CD4-positive, alpha-beta T cell (primary cell): Measurements from ENCODE around the gene RHCG. TPM values are rescaled to one million over a fixed set of nuclear protein-coding genes. Genes with fewer than 3 reads are reported as not detected.

ENCODE experiments used
- ATAC-seq: fragments of 200-7000 bp; cut with Tn5 transposase; one replicate; pipeline ENCODE4 v1.10.0; 2022; ENCODE audit warnings: mild to moderate bottlenecking; ENCODE audit not compliant: poor library complexity
- CTCF ChIA-PET: fragments of 350-600 bp; sonication (Branson Sonifier 250); formaldehyde crosslinking; loops from one replicate; lab custom pipeline; 2021; ENCODE audit warnings: antibody characterized with exemption, inconsistent platforms; lab: Charles Lee
- POLR2A ChIA-PET: fragments of 350-600 bp; sonication (Branson Sonifier 250); formaldehyde crosslinking; loops from one replicate; lab custom pipeline; 2021; ENCODE audit warnings: antibody characterized with exemption, inconsistent platforms; lab: Charles Lee
- DNase-seq, 14 experiments: peaks; one replicate each; pipeline ENCODE4 v3.0.0-alpha.2; 2013 to 2020; ENCODE audit warnings: mixed read lengths in 2 of 14
- H3K27ac ChIP-seq, 2 donors: one replicate each; pipeline versions ENCODE4 v1.5.1 to v1.7.0; 2013; ENCODE audit warnings: low read length in 2 of 2, low read depth in 1 of 2, mild to moderate bottlenecking in 1 of 2
- H3K27me3 ChIP-seq, 2 experiments: 1 replicate in 1 of 2; 2 replicates in 1 of 2; pipeline versions ENCODE4 v1.6.1 to v1.7.0; 2013; ENCODE audit warnings: low read length in 2 of 2, control low read depth in 1 of 2, mild to moderate bottlenecking in 1 of 2, moderate library complexity in 1 of 2; ENCODE audit not compliant: insufficient read depth in 2 of 2, control insufficient read depth in 1 of 2
- H3K36me3 ChIP-seq: one replicate; pipeline ENCODE4 v1.6.1; 2013; ENCODE audit warnings: low read length, control low read depth; ENCODE audit not compliant: insufficient read depth
- H3K4me1 ChIP-seq: one replicate; pipeline ENCODE4 v1.6.1; 2013; ENCODE audit warnings: low read length, control low read depth; ENCODE audit not compliant: insufficient read depth
- H3K4me3 ChIP-seq: one replicate; pipeline ENCODE4 v1.5.1; 2013; ENCODE audit warnings: mild to moderate bottlenecking, low read length, moderate library complexity
- H3K9me3 ChIP-seq, 2 experiments: 1 replicate in 1 of 2; 2 replicates in 1 of 2; pipeline versions ENCODE4 v1.6.1 to v1.7.0; 2013; ENCODE audit warnings: low read length in 2 of 2, mild to moderate bottlenecking in 2 of 2, control low read depth in 1 of 2, moderate library complexity in 1 of 2; ENCODE audit not compliant: control insufficient read depth in 1 of 2, insufficient read depth in 1 of 2
- H3K27ac Mint-ChIP-seq: one replicate; pipeline ENCODE4 v1.8.0; 2020; ENCODE audit warnings: mixed read lengths
- H3K27me3 Mint-ChIP-seq: one replicate; pipeline ENCODE4 v1.8.0; 2021; ENCODE audit warnings: mixed read lengths
- H3K36me3 Mint-ChIP-seq: one replicate; pipeline ENCODE4 v1.8.0; 2021; ENCODE audit warnings: low read depth, mixed read lengths
- H3K4me1 Mint-ChIP-seq: one replicate; pipeline ENCODE4 v1.8.0; 2021; ENCODE audit warnings: low read depth, mixed read lengths
- H3K4me3 Mint-ChIP-seq: one replicate; pipeline ENCODE4 v1.8.0; 2020; ENCODE audit warnings: mild to moderate bottlenecking, mixed read lengths
- H3K9me3 Mint-ChIP-seq: one replicate; pipeline ENCODE4 v1.8.0; 2020; ENCODE audit warnings: mixed read lengths
- CTCF ChIP-seq: fragments of 200-600 bp; IDR thresholded peaks from one replicate; pipeline ENCODE4 v1.8.0; 2022; ENCODE audit warnings: antibody characterized with exemption, mild to moderate bottlenecking
- intact Hi-C, 2 experiments: fragments of 100-400 bp; cut with DNase I in 1 of 2; cut with micrococcal nuclease in 1 of 2; formaldehyde crosslinking; loops; one replicate each; pipeline versions ENCODE4 v1.15.1 to v1.9.0; 2023 to 2025; cut with DNase I, micrococcal nuclease
- total RNA-seq, 174 experiments: library from RNA in 2 of 174; stranded (reverse) in 2 of 174; gene quantifications; one replicate each; pipeline ENCODE4 v1.2.3 and lab custom pipeline; 2021 to 2026

The RHCG gene
- total RNA-seq, 2 experiments from 2014 or later = not detected

- no peak for ATAC-seq
- no peak overlapping the region for H3K4me3 Mint-ChIP-seq
- CTCF ChIA-PET = no interaction called here
- peaks cover 11 to 37% of the 10 kb centered on the region in 2 experiments for H3K27me3 ChIP-seq
- H3K36me3 Mint-ChIP-seq = no peaks in the 10 kb centered on the region
- peaks cover 11% of the 10 kb centered on the region for H3K4me1 ChIP-seq
- POLR2A ChIA-PET = no interaction called here
- H3K4me3 ChIP-seq = no peak overlapping the region
- peaks cover 86% of the 10 kb centered on the region for H3K27me3 Mint-ChIP-seq
- H3K9me3 Mint-ChIP-seq = no peaks in the 10 kb centered on the region
- intact Hi-C loops = no loop called here
- no peak overlapping the region for H3K27ac ChIP-seq
- peaks cover 10% of the 10 kb centered on the region for H3K4me1 Mint-ChIP-seq
- peaks cover 0 to 17% of the 10 kb centered on the region in 2 experiments for H3K9me3 ChIP-seq
- no peak overlapping the region for H3K27ac Mint-ChIP-seq
- no peak for DNase-seq
- no peak for TF ChIP-seq CTCF
- H3K36me3 ChIP-seq = no peaks in the 10 kb centered on the region
These were observed 13.3 kb downstream of the RHCG start for GRCh38 chr15:89483079-89483478.

- POLR2A ChIA-PET = no interaction called here
- Histone ChIP-seq H3K36me3 (no peaks in the 10 kb centered on the region), H3K27ac (no peak overlapping the region), H3K27me3 (peaks cover 11 to 33% of the 10 kb centered on the region in 2 experiments), H3K9me3 (peaks cover 0 to 22% of the 10 kb centered on the region in 2 experiments), H3K4me1 (peaks cover 11% of the 10 kb centered on the region), H3K4me3 (no peak overlapping the region)
- Mint-ChIP-seq H3K4me3 (no peak overlapping the region), H3K27me3 (peaks cover 76% of the 10 kb centered on the region), H3K27ac (no peak overlapping the region), H3K36me3 (no peaks in the 10 kb centered on the region), H3K9me3 (no peaks in the 10 kb centered on the region), H3K4me1 (peaks cover 10% of the 10 kb centered on the region)
- CTCF ChIA-PET = no interaction called here
- DNase-seq = no peak
- intact Hi-C loops = no loop called here
- no peak for TF ChIP-seq CTCF
- no peak for ATAC-seq
These were observed 14.2 kb downstream of the RHCG start for GRCh38 chr15:89482139-89482538.

GRCh38 chr15:89480505-89480904 lies 15.9 kb downstream of the RHCG start:
- no peaks in the 10 kb centered on the region for H3K36me3 ChIP-seq
- Mint-ChIP-seq H3K9me3 (no peaks in the 10 kb centered on the region), H3K4me3 (no peak overlapping the region), H3K27ac (no peak overlapping the region), H3K27me3 (peaks cover 63% of the 10 kb centered on the region), H3K4me1 (no peaks in the 10 kb centered on the region), H3K36me3 (no peaks in the 10 kb centered on the region)
- H3K4me1 ChIP-seq = no peaks in the 10 kb centered on the region
- H3K27me3 ChIP-seq = peaks cover 3 to 22% of the 10 kb centered on the region in 2 experiments
- peaks cover 0 to 11% of the 10 kb centered on the region in 2 experiments for H3K9me3 ChIP-seq
- ChIA-PET CTCF (no interaction called here), POLR2A (no interaction called here)
- no peak for TF ChIP-seq CTCF
- no peak for DNase-seq
- H3K27ac ChIP-seq = no peak overlapping the region
- no peak for ATAC-seq
- intact Hi-C loops = no loop called here
- H3K4me3 ChIP-seq = no peak overlapping the region
